Nephron progenitor cell (in vitro differentiated cells): Measurements from ENCODE around the gene HSBP1L1.
A peak's percentile ranks its signal among the peaks of the same experiment; 100 is the strongest.

ENCODE experiments used
- DNase-seq: peaks from one replicate; pipeline ENCODE4 v3.0.0; 2021
- H3K27ac Mint-ChIP-seq: 2 replicates; pipeline ENCODE4 v1.8.0; 2021; ENCODE audit warnings: mild to moderate bottlenecking, moderate library complexity, mixed read lengths
- H3K27me3 Mint-ChIP-seq: 2 replicates; pipeline ENCODE4 v1.8.0; 2021; ENCODE audit warnings: mild to moderate bottlenecking, low read depth, mixed read lengths; ENCODE audit not compliant: poor library complexity
- H3K36me3 Mint-ChIP-seq: 2 replicates; pipeline ENCODE4 v1.8.0; 2021; ENCODE audit warnings: low read depth, mixed read lengths
- H3K4me1 Mint-ChIP-seq: 2 replicates; pipeline ENCODE4 v1.8.0; 2021; ENCODE audit warnings: mixed read lengths
- H3K4me3 Mint-ChIP-seq: 2 replicates; pipeline ENCODE4 v1.8.0; 2021; ENCODE audit warnings: mild to moderate bottlenecking, moderate library complexity, mixed read lengths
- H3K9me3 Mint-ChIP-seq: 2 replicates; pipeline ENCODE4 v1.8.0; 2021; ENCODE audit warnings: mild to moderate bottlenecking, moderate library complexity, mixed read lengths
- TF ChIP-seq, protein P1 (sequence below): fragments of 200-600 bp; sonication (generic); IDR thresholded peaks from 2 replicates; pipeline ENCODE4 v1.5.0; 2021; ENCODE audit warnings: antibody characterized with exemption

HSBP1L1 gene

GRCh38 chr18:79939096-79939495 lies 25.3 kb upstream of the HSBP1L1 start:
- DNase-seq: no peak
- H3K4me1 Mint-ChIP-seq: peaks cover 8% of the 10 kb centered on the region
- H3K9me3 Mint-ChIP-seq: peaks cover 35% of the 10 kb centered on the region
- H3K36me3 Mint-ChIP-seq: peaks cover 70% of the 10 kb centered on the region
- no peak overlapping the region for H3K27ac Mint-ChIP-seq
- TF ChIP-seq, protein P1, sequence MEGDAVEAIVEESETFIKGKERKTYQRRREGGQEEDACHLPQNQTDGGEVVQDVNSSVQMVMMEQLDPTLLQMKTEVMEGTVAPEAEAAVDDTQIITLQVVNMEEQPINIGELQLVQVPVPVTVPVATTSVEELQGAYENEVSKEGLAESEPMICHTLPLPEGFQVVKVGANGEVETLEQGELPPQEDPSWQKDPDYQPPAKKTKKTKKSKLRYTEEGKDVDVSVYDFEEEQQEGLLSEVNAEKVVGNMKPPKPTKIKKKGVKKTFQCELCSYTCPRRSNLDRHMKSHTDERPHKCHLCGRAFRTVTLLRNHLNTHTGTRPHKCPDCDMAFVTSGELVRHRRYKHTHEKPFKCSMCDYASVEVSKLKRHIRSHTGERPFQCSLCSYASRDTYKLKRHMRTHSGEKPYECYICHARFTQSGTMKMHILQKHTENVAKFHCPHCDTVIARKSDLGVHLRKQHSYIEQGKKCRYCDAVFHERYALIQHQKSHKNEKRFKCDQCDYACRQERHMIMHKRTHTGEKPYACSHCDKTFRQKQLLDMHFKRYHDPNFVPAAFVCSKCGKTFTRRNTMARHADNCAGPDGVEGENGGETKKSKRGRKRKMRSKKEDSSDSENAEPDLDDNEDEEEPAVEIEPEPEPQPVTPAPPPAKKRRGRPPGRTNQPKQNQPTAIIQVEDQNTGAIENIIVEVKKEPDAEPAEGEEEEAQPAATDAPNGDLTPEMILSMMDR: no peak
- H3K4me3 Mint-ChIP-seq: no peak overlapping the region
- H3K27me3 Mint-ChIP-seq: no peaks in the 10 kb centered on the region

DNA sequence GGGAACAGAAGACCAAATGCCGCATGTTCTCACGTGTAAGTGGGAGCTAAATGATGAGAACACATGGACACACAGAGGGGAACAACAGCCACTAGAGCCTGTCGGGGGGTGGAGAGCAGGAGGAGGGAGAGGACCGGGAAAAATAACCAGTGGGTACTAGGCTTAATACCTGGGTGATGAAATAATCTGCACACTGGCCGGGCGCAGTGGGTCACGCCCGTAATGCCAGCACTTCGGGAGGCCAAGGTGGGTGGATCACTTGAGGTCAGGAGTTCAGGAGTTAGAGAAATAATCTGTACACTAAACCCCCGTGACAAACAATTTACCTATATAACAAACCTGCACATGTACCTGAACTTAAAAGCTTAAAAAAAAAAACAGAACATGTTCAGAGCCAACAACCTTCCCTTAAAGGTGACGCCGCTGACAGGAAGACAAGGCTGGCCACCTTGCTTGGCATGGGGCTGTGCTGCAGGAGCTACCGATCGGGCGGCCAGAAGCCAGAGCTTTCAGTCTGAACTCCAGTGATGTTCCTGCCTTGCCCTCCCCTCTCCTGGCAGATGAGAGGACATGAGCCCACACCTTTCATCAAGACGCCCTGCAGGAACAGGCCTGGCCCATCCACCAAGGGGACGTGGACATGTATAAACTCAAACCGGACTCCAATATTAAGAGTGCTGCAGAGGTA lies 24.2 kb upstream of the HSBP1L1 start:
- Mint-ChIP-seq H3K27ac (no peak overlapping the region), H3K9me3 (peaks cover 29% of the 10 kb centered on the region), H3K27me3 (peaks cover 3% of the 10 kb centered on the region), H3K4me3 (no peak overlapping the region), H3K4me1 (peaks cover 13% of the 10 kb centered on the region), H3K36me3 (peaks cover 58% of the 10 kb centered on the region)
- no peak for DNase-seq
- TF ChIP-seq, protein P1: no peak

GRCh38 chr18:79940814-79941472 lies 23.5 kb upstream of the HSBP1L1 start:
- DNase-seq: no peak
- H3K36me3 Mint-ChIP-seq: peaks cover 52% of the 10 kb centered on the region
- peaks cover 20% of the 10 kb centered on the region for H3K4me1 Mint-ChIP-seq
- H3K9me3 Mint-ChIP-seq: peaks cover 23% of the 10 kb centered on the region
- H3K27ac Mint-ChIP-seq: no peak overlapping the region
- H3K27me3 Mint-ChIP-seq: peaks cover 5% of the 10 kb centered on the region
- no peak overlapping the region for H3K4me3 Mint-ChIP-seq
- TF ChIP-seq, protein P1: no peak

DNA sequence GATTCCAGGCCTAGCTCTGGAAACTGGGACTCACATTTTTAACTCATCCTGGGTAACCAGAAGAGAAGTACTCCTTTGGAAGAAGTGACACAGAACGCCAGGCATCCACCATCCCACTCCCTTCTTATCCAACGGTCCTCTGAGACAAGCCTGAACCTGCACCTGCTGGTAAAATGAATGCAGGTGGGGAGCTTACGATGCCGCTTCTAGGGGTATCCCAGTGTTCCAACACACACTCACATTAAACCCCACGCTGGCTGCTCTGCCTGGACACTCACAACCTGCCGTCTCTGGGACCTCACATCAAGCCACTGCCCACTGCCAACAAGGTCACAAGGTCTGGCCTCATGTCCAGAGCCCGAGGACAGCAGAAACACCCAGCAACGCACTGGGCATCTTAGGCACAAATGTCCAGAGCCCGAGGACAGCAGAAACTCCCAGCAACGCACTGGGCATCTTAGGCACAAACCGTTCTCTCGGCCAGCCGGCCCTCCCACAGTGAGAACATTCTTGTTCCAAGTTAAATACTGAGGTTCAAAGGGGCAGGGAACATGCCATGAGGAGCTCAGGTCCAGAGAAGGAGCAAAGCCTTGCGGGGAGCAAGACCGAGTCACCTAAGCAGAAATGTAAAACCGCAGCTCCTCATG lies 22.8 kb upstream of the HSBP1L1 start:
- Mint-ChIP-seq H3K4me1 (peaks cover 26% of the 10 kb centered on the region), H3K27me3 (peaks cover 5% of the 10 kb centered on the region), H3K36me3 (peaks cover 45% of the 10 kb centered on the region), H3K4me3 (no peak overlapping the region), H3K9me3 (peaks cover 16% of the 10 kb centered on the region), H3K27ac (no peak overlapping the region)
- no peak for DNase-seq
- TF ChIP-seq, protein P1: no peak

- Mint-ChIP-seq H3K36me3 (peaks cover 39% of the 10 kb centered on the region), H3K27me3 (peaks cover 5% of the 10 kb centered on the region), H3K27ac (peak overlapping the region; percentile 2), H3K4me1 (peaks cover 26% of the 10 kb centered on the region), H3K9me3 (peaks cover 10% of the 10 kb centered on the region), H3K4me3 (no peak overlapping the region)
- TF ChIP-seq, protein P1: no peak
- no peak for DNase-seq
These were observed 22.2 kb upstream of the HSBP1L1 start for GRCh38 chr18:79942211-79942610.
